ENCODE results near the gene MISP. TPM values are rescaled to one million over a fixed set of nuclear protein-coding genes. Genes with fewer than 3 reads are reported as not detected.

MISP gene
- total and polyA plus RNA-seq, 2 of the 13 experiments (the other 11 are each of a cell fraction or from before 2014, with no cell fraction given): 0.67 to 1.3 TPM

- TF ChIP-seq, protein P1, sequence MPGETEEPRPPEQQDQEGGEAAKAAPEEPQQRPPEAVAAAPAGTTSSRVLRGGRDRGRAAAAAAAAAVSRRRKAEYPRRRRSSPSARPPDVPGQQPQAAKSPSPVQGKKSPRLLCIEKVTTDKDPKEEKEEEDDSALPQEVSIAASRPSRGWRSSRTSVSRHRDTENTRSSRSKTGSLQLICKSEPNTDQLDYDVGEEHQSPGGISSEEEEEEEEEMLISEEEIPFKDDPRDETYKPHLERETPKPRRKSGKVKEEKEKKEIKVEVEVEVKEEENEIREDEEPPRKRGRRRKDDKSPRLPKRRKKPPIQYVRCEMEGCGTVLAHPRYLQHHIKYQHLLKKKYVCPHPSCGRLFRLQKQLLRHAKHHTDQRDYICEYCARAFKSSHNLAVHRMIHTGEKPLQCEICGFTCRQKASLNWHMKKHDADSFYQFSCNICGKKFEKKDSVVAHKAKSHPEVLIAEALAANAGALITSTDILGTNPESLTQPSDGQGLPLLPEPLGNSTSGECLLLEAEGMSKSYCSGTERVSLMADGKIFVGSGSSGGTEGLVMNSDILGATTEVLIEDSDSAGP (CRISPR knock-in tag; IDR thresholded peaks at IDR 0.05; ENCODE audit: borderline replicate concordance): peak; percentile 78; the same call in 1 of the 2 replicates
- no peak for TF ChIP-seq KLF11 (CRISPR knock-in tag; IDR thresholded peaks at IDR 0.05)
- TF ChIP-seq ZNF350 (CRISPR knock-in tag; IDR thresholded peaks at IDR 0.05; ENCODE audit: borderline replicate concordance, low read depth): peak; percentile 16; the same call in 1 of the 2 replicates
- TF ChIP-seq HOXD1 (CRISPR knock-in tag; IDR thresholded peaks at IDR 0.05): no peak
- TF ChIP-seq NKX3-1 (CRISPR knock-in tag; IDR thresholded peaks at IDR 0.05): no peak
- TF ChIP-seq ZBTB3 (CRISPR knock-in tag; IDR thresholded peaks at IDR 0.05; ENCODE audit: borderline replicate concordance, low read depth): 0 out of 2 replicates have a peak, but pooled peaks have one; percentile 28
- TF ChIP-seq HNRNPLL (IDR thresholded peaks at IDR 0.05; ENCODE audit: low read depth, low read length, poor library complexity, severe bottlenecking): peak; percentile 31
- no peak for TF ChIP-seq SETDB1 (CRISPR knock-in tag; IDR thresholded peaks at IDR 0.05; ENCODE audit: borderline replicate concordance)
- TF ChIP-seq SPEN (CRISPR knock-in tag; IDR thresholded peaks at IDR 0.05; ENCODE audit: low read depth): peak; percentile 57; the same call in 1 of the 2 replicates
- TF ChIP-seq, protein P2, sequence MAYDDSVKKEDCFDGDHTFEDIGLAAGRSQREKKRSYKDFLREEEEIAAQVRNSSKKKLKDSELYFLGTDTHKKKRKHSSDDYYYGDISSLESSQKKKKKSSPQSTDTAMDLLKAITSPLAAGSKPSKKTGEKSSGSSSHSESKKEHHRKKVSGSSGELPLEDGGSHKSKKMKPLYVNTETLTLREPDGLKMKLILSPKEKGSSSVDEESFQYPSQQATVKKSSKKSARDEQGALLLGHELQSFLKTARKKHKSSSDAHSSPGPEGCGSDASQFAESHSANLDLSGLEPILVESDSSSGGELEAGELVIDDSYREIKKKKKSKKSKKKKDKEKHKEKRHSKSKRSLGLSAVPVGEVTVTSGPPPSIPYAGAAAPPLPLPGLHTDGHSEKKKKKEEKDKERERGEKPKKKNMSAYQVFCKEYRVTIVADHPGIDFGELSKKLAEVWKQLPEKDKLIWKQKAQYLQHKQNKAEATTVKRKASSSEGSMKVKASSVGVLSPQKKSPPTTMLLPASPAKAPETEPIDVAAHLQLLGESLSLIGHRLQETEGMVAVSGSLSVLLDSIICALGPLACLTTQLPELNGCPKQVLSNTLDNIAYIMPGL (CRISPR knock-in tag; IDR thresholded peaks at IDR 0.05; ENCODE audit: borderline replicate concordance in 1 of 2, low read depth in 1 of 2): peak in 1 of 2 experiments; percentile 66; a peak in 2 of 4 replicates
- TF ChIP-seq ONECUT2 (CRISPR knock-in tag; IDR thresholded peaks at IDR 0.05): no peak
- peak; percentile 29; the same call in 1 of the 2 replicates for TF ChIP-seq TFDP2 (CRISPR knock-in tag; IDR thresholded peaks at IDR 0.05)
- TF ChIP-seq, protein P3, sequence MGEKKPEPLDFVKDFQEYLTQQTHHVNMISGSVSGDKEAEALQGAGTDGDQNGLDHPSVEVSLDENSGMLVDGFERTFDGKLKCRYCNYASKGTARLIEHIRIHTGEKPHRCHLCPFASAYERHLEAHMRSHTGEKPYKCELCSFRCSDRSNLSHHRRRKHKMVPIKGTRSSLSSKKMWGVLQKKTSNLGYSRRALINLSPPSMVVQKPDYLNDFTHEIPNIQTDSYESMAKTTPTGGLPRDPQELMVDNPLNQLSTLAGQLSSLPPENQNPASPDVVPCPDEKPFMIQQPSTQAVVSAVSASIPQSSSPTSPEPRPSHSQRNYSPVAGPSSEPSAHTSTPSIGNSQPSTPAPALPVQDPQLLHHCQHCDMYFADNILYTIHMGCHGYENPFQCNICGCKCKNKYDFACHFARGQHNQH (CRISPR knock-in tag; IDR thresholded peaks at IDR 0.05): peak; percentile 67; the same call in 1 of the 2 replicates
- TF ChIP-seq, protein P4, sequence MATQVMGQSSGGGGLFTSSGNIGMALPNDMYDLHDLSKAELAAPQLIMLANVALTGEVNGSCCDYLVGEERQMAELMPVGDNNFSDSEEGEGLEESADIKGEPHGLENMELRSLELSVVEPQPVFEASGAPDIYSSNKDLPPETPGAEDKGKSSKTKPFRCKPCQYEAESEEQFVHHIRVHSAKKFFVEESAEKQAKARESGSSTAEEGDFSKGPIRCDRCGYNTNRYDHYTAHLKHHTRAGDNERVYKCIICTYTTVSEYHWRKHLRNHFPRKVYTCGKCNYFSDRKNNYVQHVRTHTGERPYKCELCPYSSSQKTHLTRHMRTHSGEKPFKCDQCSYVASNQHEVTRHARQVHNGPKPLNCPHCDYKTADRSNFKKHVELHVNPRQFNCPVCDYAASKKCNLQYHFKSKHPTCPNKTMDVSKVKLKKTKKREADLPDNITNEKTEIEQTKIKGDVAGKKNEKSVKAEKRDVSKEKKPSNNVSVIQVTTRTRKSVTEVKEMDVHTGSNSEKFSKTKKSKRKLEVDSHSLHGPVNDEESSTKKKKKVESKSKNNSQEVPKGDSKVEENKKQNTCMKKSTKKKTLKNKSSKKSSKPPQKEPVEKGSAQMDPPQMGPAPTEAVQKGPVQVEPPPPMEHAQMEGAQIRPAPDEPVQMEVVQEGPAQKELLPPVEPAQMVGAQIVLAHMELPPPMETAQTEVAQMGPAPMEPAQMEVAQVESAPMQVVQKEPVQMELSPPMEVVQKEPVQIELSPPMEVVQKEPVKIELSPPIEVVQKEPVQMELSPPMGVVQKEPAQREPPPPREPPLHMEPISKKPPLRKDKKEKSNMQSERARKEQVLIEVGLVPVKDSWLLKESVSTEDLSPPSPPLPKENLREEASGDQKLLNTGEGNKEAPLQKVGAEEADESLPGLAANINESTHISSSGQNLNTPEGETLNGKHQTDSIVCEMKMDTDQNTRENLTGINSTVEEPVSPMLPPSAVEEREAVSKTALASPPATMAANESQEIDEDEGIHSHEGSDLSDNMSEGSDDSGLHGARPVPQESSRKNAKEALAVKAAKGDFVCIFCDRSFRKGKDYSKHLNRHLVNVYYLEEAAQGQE (IDR thresholded peaks at IDR 0.05; ENCODE audit: borderline replicate concordance in 1 of 2, low read depth in 1 of 2, low read length in 2 of 2): no peak
- TF ChIP-seq POLR2G (IDR thresholded peaks at IDR 0.05; ENCODE audit: low read depth, low read length): peak; percentile 62
- 0 out of 2 replicates have a peak, but pooled peaks have one; percentile 29 for TF ChIP-seq DNMT1 (CRISPR knock-in tag; IDR thresholded peaks at IDR 0.05)
- peak; percentile 44; the same call in 1 of the 2 replicates for TF ChIP-seq CCDC6 (CRISPR knock-in tag; IDR thresholded peaks at IDR 0.05)
- no peak for TF ChIP-seq KLF12 (CRISPR knock-in tag; IDR thresholded peaks at IDR 0.05; ENCODE audit: borderline replicate concordance)
Observed at GRCh38 chr19:788983-789700, 38.2 kb downstream of the MISP start (continued).

Measured in HepG2 (cell line).